ENCODE measurements around the gene AOPEP.

DNA sequence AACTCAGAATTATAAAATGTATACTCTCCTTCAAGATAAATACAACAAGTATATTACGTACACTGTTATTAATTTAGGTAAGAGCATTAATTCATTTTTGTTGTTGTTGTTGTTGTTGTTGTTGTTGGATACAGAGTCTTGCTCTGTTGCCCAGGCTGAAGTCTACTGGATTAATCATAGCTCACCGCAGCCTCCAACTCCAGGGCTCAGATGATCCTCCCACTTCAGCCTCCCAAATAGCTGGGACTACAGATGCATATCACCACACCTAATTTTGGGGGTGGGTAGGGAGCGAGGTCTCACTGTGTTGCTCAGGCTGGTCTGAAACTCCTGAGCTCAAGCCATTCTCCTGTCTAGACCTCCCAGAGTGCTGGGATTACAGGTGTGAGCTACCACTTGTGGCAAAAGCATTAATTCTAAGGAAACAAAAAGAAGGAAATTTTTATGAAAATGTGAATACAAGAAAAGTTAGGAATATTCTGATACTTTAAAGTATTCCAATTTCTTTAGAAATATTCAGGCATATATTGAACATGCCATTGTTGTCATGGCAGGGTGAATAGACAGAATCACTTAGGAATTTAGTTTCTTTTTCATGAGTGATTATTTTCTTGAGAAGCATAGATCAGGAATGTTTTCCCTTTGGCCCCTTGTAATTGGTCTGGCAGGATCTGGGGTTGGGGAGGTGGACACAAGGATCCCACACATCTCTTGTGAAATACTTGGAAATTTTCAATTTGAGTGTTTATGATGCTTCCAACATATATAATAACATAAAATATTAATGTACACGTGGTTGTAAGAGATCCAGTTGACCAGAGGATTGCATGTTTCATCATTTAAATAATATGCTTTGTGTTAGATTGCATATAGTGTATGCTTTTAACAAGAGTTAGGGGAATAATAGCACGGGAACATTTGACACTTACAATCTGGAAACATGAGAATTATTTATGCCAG, 327.4 kb downstream of the AOPEP start:
- TF ChIP-seq POLR2A (IDR thresholded peaks at IDR 0.05) (no peak), EP300 (IDR thresholded peaks at IDR 0.05) (no peak)
- TF ChIP-seq, protein P1, sequence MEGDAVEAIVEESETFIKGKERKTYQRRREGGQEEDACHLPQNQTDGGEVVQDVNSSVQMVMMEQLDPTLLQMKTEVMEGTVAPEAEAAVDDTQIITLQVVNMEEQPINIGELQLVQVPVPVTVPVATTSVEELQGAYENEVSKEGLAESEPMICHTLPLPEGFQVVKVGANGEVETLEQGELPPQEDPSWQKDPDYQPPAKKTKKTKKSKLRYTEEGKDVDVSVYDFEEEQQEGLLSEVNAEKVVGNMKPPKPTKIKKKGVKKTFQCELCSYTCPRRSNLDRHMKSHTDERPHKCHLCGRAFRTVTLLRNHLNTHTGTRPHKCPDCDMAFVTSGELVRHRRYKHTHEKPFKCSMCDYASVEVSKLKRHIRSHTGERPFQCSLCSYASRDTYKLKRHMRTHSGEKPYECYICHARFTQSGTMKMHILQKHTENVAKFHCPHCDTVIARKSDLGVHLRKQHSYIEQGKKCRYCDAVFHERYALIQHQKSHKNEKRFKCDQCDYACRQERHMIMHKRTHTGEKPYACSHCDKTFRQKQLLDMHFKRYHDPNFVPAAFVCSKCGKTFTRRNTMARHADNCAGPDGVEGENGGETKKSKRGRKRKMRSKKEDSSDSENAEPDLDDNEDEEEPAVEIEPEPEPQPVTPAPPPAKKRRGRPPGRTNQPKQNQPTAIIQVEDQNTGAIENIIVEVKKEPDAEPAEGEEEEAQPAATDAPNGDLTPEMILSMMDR (IDR thresholded peaks at IDR 0.05): no peak

Measured in sigmoid colon (tissue), 4 donors.